HEK293 (cell line): ENCODE data around the gene SLC39A1.
A peak's percentile ranks its signal among the peaks of the same experiment; 100 is the strongest.

Source experiments
- BCL6B ChIP-seq: fragments of 450-650 bp; formaldehyde crosslinking; IDR thresholded peaks from 2 replicates; pipeline ENCODE4 v1.5.1; 2017; ENCODE audit warnings: missing biosample characterization, missing genetic modification characterization
- CTCF ChIP-seq: fragments of 450-650 bp; formaldehyde crosslinking; IDR thresholded peaks from 2 replicates; pipeline ENCODE4 v1.5.1; 2016; ENCODE audit warnings: missing biosample characterization, missing genetic modification characterization
- EGR2 ChIP-seq: fragments of 450-650 bp; formaldehyde crosslinking; IDR thresholded peaks from 2 replicates; pipeline ENCODE4 v1.5.1; 2016; ENCODE audit warnings: low read depth, missing biosample characterization, missing genetic modification characterization
- HOXD13 ChIP-seq: sonication (generic); formaldehyde crosslinking; IDR thresholded peaks from 2 replicates; pipeline ENCODE4 v1.8.0; 2022; ENCODE audit warnings: missing genetic modification reagents, borderline replicate concordance
- KLF10 ChIP-seq: fragments of 450-650 bp; IDR thresholded peaks from 2 replicates; pipeline ENCODE4 v1.5.1; 2018; ENCODE audit warnings: missing biosample characterization, mild to moderate bottlenecking, missing genetic modification characterization
- KLF7 ChIP-seq: fragments of 450-650 bp; formaldehyde crosslinking; IDR thresholded peaks from 2 replicates; pipeline ENCODE4 v1.5.1; 2016; ENCODE audit warnings: missing biosample characterization, missing genetic modification characterization, borderline replicate concordance
- MEIS1 ChIP-seq: sonication (generic); formaldehyde crosslinking; IDR thresholded peaks from 2 replicates; pipeline ENCODE4 v1.8.1; 2022; ENCODE audit warnings: missing genetic modification reagents, mild to moderate bottlenecking, borderline replicate concordance
- SALL2 ChIP-seq: fragments of 450-650 bp; formaldehyde crosslinking; IDR thresholded peaks from 2 replicates; pipeline ENCODE4 v1.5.0; 2017; ENCODE audit warnings: missing biosample characterization, mild to moderate bottlenecking, missing genetic modification characterization, borderline replicate concordance
- TSHZ1 ChIP-seq: fragments of 450-650 bp; formaldehyde crosslinking; IDR thresholded peaks from 2 replicates; pipeline ENCODE4 v1.5.1; 2016; ENCODE audit warnings: missing biosample characterization, missing genetic modification characterization, borderline replicate concordance
- YY2 ChIP-seq: fragments of 450-650 bp; formaldehyde crosslinking; IDR thresholded peaks from 2 replicates; pipeline ENCODE4 v1.5.1; 2016; ENCODE audit warnings: missing biosample characterization, missing genetic modification characterization
- ZBTB11 ChIP-seq: fragments of 450-650 bp; formaldehyde crosslinking; conservative IDR thresholded peaks from 2 replicates; pipeline ENCODE4 v1.5.1; 2016; ENCODE audit warnings: low read depth, missing biosample characterization, missing genetic modification characterization
- ZBTB48 ChIP-seq: fragments of 450-650 bp; formaldehyde crosslinking; IDR thresholded peaks from 2 replicates; pipeline ENCODE4 v1.5.1; 2016; ENCODE audit warnings: missing biosample characterization, missing genetic modification characterization
- ZFP41 ChIP-seq: fragments of 450-650 bp; formaldehyde crosslinking; IDR thresholded peaks from 2 replicates; pipeline ENCODE4 v1.5.1; 2016; ENCODE audit warnings: missing biosample characterization, missing genetic modification characterization, borderline replicate concordance
- ZNF112 ChIP-seq: fragments of 450-650 bp; formaldehyde crosslinking; IDR thresholded peaks from 2 replicates; pipeline ENCODE4 v1.5.0; 2017; ENCODE audit warnings: missing biosample characterization, missing genetic modification characterization
- ZNF174 ChIP-seq: fragments of 450-650 bp; formaldehyde crosslinking; IDR thresholded peaks from 2 replicates; pipeline ENCODE4 v1.5.0; 2017; ENCODE audit warnings: missing biosample characterization, mild to moderate bottlenecking, missing genetic modification characterization
- ZNF23 ChIP-seq: fragments of 450-650 bp; formaldehyde crosslinking; IDR thresholded peaks from 2 replicates; pipeline ENCODE4 v1.5.1; 2016; ENCODE audit warnings: missing biosample characterization, missing genetic modification characterization, borderline replicate concordance
- ZNF280D ChIP-seq: fragments of 450-650 bp; formaldehyde crosslinking; IDR thresholded peaks from 2 replicates; pipeline ENCODE4 v1.5.1; 2016; ENCODE audit warnings: missing biosample characterization, missing genetic modification characterization
- ZNF341 ChIP-seq: fragments of 450-650 bp; formaldehyde crosslinking; IDR thresholded peaks from 2 replicates; pipeline ENCODE4; 2016; ENCODE audit warnings: low read depth, missing biosample characterization, missing genetic modification characterization
- ZNF398 ChIP-seq: fragments of 450-650 bp; formaldehyde crosslinking; IDR thresholded peaks from 2 replicates; pipeline ENCODE4 v1.5.1; 2017; ENCODE audit warnings: missing biosample characterization, missing genetic modification characterization
- ZNF426 ChIP-seq: fragments of 450-650 bp; formaldehyde crosslinking; IDR thresholded peaks from 2 replicates; pipeline ENCODE4 v1.5.1; 2017; ENCODE audit warnings: missing biosample characterization, missing genetic modification characterization, mild to moderate bottlenecking, inconsistent platforms, moderate library complexity
- ZNF501 ChIP-seq: fragments of 450-650 bp; formaldehyde crosslinking; IDR thresholded peaks from 2 replicates; pipeline ENCODE4 v1.5.1; 2016; ENCODE audit warnings: missing biosample characterization, missing genetic modification characterization
- ZNF521 ChIP-seq: fragments of 450-650 bp; formaldehyde crosslinking; IDR thresholded peaks from 2 replicates; pipeline ENCODE4 v1.5.1; 2017; ENCODE audit warnings: missing biosample characterization, mild to moderate bottlenecking, missing genetic modification characterization
- ZNF837 ChIP-seq: fragments of 450-650 bp; formaldehyde crosslinking; IDR thresholded peaks from 2 replicates; pipeline ENCODE4 v1.5.1; 2016; ENCODE audit warnings: missing biosample characterization, missing genetic modification characterization

Gene SLC39A1

GRCh38 chr1:153922076-153922971 is 41.0 kb downstream of the SLC39A1 start (continued):
- no peak for TF ChIP-seq ZNF23 (tag by site-specific recombination)
- peak; percentile 19; the same call in 1 of the 2 replicates for TF ChIP-seq KLF7 (tag by site-specific recombination)
- TF ChIP-seq ZNF521 (tag by site-specific recombination), result no peak
- no peak for TF ChIP-seq ZNF426 (tag by site-specific recombination)
- TF ChIP-seq ZNF398 (tag by site-specific recombination), result peak; percentile 94
- TF ChIP-seq ZNF174, result no peak
- no peak for TF ChIP-seq TSHZ1 (tag by site-specific recombination)
- TF ChIP-seq ZFP41 (tag by site-specific recombination), result no peak
- TF ChIP-seq ZBTB11 (tag by site-specific recombination), result peak; percentile 27; the same call in 1 of the 2 replicates
- TF ChIP-seq ZNF112 (tag by site-specific recombination), result no peak
- TF ChIP-seq ZNF837 (tag by site-specific recombination), result no peak
- TF ChIP-seq YY2 (tag by site-specific recombination), result peak; percentile 34; the same call in 1 of the 2 replicates
- peak; percentile 50 for TF ChIP-seq CTCF
- no peak for TF ChIP-seq BCL6B
- peak; percentile 49 for TF ChIP-seq ZNF341 (tag by site-specific recombination)
- TF ChIP-seq KLF10 (tag by site-specific recombination), result no peak
- no peak for TF ChIP-seq SALL2 (tag by site-specific recombination)
- no peak for TF ChIP-seq ZNF280D
- no peak for TF ChIP-seq ZNF501 (tag by site-specific recombination)
- no peak for TF ChIP-seq HOXD13 (CRISPR knock-in tag)
- peak; percentile 70; the same call in 1 of the 2 replicates for TF ChIP-seq ZBTB48 (tag by site-specific recombination)
- TF ChIP-seq MEIS1 (CRISPR knock-in tag), result no peak
- 0 out of 2 replicates have a peak, but pooled peaks have one; percentile 26 for TF ChIP-seq EGR2
